Liver (tissue), 9 donors: Measurements from ENCODE around the gene DOCK1. TPM values are rescaled to one million over a fixed set of nuclear protein-coding genes. Genes with fewer than 3 reads are reported as not detected.

ENCODE experiments used
- DNase-seq: peaks from one replicate; pipeline ENCODE4 v3.0.0-alpha.2; 2017; ENCODE audit warnings: low spot score
- H3K27ac ChIP-seq, 2 donors: one replicate each; pipeline ENCODE4 v1.7.0; 2013; ENCODE audit warnings: inconsistent platforms in 2 of 2, low read length in 2 of 2, control low read depth in 1 of 2, low read depth in 1 of 2, mild to moderate bottlenecking in 1 of 2
- H3K27me3 ChIP-seq, 4 donors: one replicate each; pipeline versions ENCODE4 v1.6.1 to v1.7.0; 2013; ENCODE audit warnings: low read length in 3 of 4, inconsistent platforms in 1 of 4, mild to moderate bottlenecking in 1 of 4, moderate library complexity in 1 of 4; ENCODE audit not compliant: control insufficient read depth in 4 of 4, insufficient read depth in 4 of 4
- H3K36me3 ChIP-seq, 4 donors: one replicate each; pipeline versions ENCODE4 v1.6.1 to v1.7.0; 2013; ENCODE audit warnings: low read length in 3 of 4, mild to moderate bottlenecking in 3 of 4, low read depth in 1 of 4, moderate library complexity in 1 of 4; ENCODE audit not compliant: control insufficient read depth in 4 of 4, insufficient read depth in 3 of 4
- H3K4me1 ChIP-seq, 4 donors: one replicate each; pipeline versions ENCODE4 v1.6.1 to v1.7.0; 2013; ENCODE audit warnings: low read length in 3 of 4, mild to moderate bottlenecking in 3 of 4, moderate library complexity in 1 of 4; ENCODE audit not compliant: control insufficient read depth in 4 of 4, insufficient read depth in 4 of 4
- H3K4me3 ChIP-seq, 3 donors: one replicate each; pipeline versions ENCODE4 v1.6.1 to v1.7.0; 2013; ENCODE audit warnings: low read length in 3 of 3, control low read depth in 1 of 3, low read depth in 1 of 3, mild to moderate bottlenecking in 1 of 3
- H3K9ac ChIP-seq, 2 donors: one replicate each; pipeline ENCODE4 v1.7.0; 2013; ENCODE audit warnings: low read length in 2 of 2, mild to moderate bottlenecking in 2 of 2, moderate library complexity in 2 of 2, control low read depth in 1 of 2, low read depth in 1 of 2
- H3K9me3 ChIP-seq, 4 donors: one replicate each; pipeline versions ENCODE4 v1.6.1 to v1.7.0; 2013; ENCODE audit warnings: low read length in 3 of 4; ENCODE audit not compliant: control insufficient read depth in 4 of 4
- EGR1 ChIP-seq, 2 donors: IDR thresholded peaks; 2 replicates each; pipeline ENCODE4 v1.6.1; 2016 to 2018; ENCODE audit warnings: antibody characterized with exemption in 2 of 2, low read depth in 2 of 2
- FOXA1 ChIP-seq: IDR thresholded peaks from 2 replicates; pipeline ENCODE4 v1.6.1; 2016; ENCODE audit warnings: antibody characterized with exemption
- FOXA2 ChIP-seq: IDR thresholded peaks from 2 replicates; pipeline ENCODE4 v1.6.1; 2016; ENCODE audit warnings: antibody characterized with exemption
- GABPA ChIP-seq, 2 donors: IDR thresholded peaks in 1 of 2; conservative IDR thresholded peaks in 1 of 2; 2 replicates each; pipeline ENCODE4 v1.6.1; 2016; ENCODE audit warnings: antibody characterized with exemption in 2 of 2, mild to moderate bottlenecking in 1 of 2, moderate library complexity in 1 of 2
- HNF4A ChIP-seq, 2 donors: conservative IDR thresholded peaks; 2 replicates each; pipeline ENCODE4 v1.6.1; 2016; ENCODE audit warnings: antibody characterized with exemption in 2 of 2, mild to moderate bottlenecking in 2 of 2
- HNF4G ChIP-seq: IDR thresholded peaks from 2 replicates; pipeline ENCODE4 v1.6.1; 2016; ENCODE audit warnings: antibody characterized with exemption
- JUND ChIP-seq, 2 donors: IDR thresholded peaks; 2 replicates each; pipeline ENCODE4 v1.6.1; 2016; ENCODE audit warnings: antibody characterized with exemption in 2 of 2
- NR2F2 ChIP-seq: IDR thresholded peaks from 2 replicates; pipeline ENCODE4 v1.6.1; 2016; ENCODE audit warnings: antibody characterized with exemption
- RAD21 ChIP-seq, 2 donors: IDR thresholded peaks; 2 replicates each; pipeline ENCODE4 v1.6.1; 2016; ENCODE audit warnings: antibody characterized with exemption in 2 of 2, mild to moderate bottlenecking in 2 of 2
- RXRA ChIP-seq, 2 donors: IDR thresholded peaks; 2 replicates each; pipeline ENCODE4 v1.6.1; 2017 to 2018; ENCODE audit warnings: antibody characterized with exemption in 2 of 2, mild to moderate bottlenecking in 1 of 2
- SP1 ChIP-seq: IDR thresholded peaks from 2 replicates; pipeline ENCODE4 v1.6.1; 2018; ENCODE audit warnings: antibody characterized with exemption, mild to moderate bottlenecking
- TAF1 ChIP-seq: conservative IDR thresholded peaks from 2 replicates; pipeline ENCODE4 v1.6.1; 2016; ENCODE audit warnings: antibody characterized with exemption, mild to moderate bottlenecking
- YY1 ChIP-seq: IDR thresholded peaks from 2 replicates; pipeline ENCODE4 v1.6.1; 2016; ENCODE audit warnings: antibody characterized with exemption, mild to moderate bottlenecking
- WGBS: extraction: QIAGEN DNeasy Blood & Tissue Kit; methylation state at CpG from one replicate; pipeline ENCODE4 v1.1.7; 2013; 5-methylcytosine and 5-hydroxymethylcytosine counted together
- polyA plus RNA-seq, 2 donors: library from polyadenylated mRNA; stranded (reverse) in 1 of 2; unstranded in 1 of 2; fragments of 200-250 nt in 1 of 2; fragments of >200 nt in 1 of 2; fragmentation: Nextera tagmentation in 1 of 2; extraction: Ambion mirVana in 1 of 2; gene quantifications; one replicate each; pipeline versions ENCODE4 v1.2.1 to v1.2.3, GENCODE V29; 2013 to 2015
- total RNA-seq, 2 donors: library from RNA; depleted of rRNA; stranded (reverse); fragments of >200 nt; gene quantifications; one replicate each; pipeline ENCODE4 v1.2.3, GENCODE V29; 2014
- TF ChIP-seq, protein P1 (sequence below): IDR thresholded peaks from 2 replicates; pipeline ENCODE4 v1.6.1; 2016; ENCODE audit warnings: antibody characterized with exemption
- TF ChIP-seq, protein P2 (sequence below): IDR thresholded peaks from 2 replicates; pipeline ENCODE4 v1.6.1; 2016; ENCODE audit warnings: antibody characterized with exemption, mild to moderate bottlenecking
- TF ChIP-seq, protein P3 (sequence below): IDR thresholded peaks from 2 replicates; pipeline ENCODE4 v1.6.1; 2016; ENCODE audit warnings: antibody characterized with exemption
- TF ChIP-seq, protein P4 (sequence below): fragments of 150-350 bp; IDR thresholded peaks from 2 replicates; pipeline ENCODE4 v1.5.1; 2017; ENCODE audit warnings: improper control_type of control experiment, low read depth, low read length; ENCODE audit not compliant: missing input control
- TF ChIP-seq, protein P5 (sequence below): IDR thresholded peaks from 2 replicates; pipeline ENCODE4 v1.6.1; 2016; ENCODE audit warnings: antibody characterized with exemption
- donor health status: healthy.
- donor health status: healthy.
- donor health status: healthy.
- donor health status: healthy.
- donor health status: healthy.

Gene DOCK1
- total and polyA plus RNA-seq, 4 donors, result 3.8 to 28.8 (median 9.1) TPM

DNA sequence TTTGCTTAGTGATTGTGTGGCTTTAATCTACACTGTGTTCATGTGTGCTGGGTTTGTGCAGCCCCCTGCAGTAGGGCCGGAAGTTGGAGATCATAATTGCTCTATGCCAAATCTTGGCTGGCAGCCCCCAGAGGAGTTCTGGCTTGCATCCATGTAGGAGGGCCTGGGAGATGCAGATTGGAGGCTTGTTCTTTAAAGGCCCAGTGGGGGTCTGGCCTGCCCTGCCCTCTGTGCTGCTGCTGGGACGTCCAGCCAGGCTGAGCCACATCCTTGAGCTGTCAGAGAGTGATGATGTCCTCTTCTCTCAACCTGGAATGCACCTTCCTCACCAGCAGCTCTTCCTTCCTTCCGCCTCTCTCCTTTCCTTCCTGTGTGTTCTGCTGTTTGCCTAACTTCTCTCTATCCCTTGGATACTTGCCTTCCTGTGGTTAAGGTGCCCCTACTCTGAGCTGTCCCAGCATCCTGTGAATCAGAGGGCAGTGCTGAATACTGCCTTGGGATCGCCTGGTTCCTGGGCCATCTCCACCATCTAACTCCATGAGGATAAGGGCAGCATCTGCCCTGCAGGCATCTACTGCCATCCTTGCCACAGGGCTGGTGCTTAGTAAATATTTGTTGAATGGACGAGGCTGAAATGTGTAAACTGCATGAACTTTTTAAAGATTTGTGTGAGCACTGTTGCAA, 30.2 kb downstream of the DOCK1 start:
- no peaks in the 10 kb centered on the region for H3K9me3 ChIP-seq
- DNase-seq, result no peak
- H3K27me3 ChIP-seq, result no peaks in the 10 kb centered on the region
- no peaks in the 10 kb centered on the region for H3K36me3 ChIP-seq
- peaks cover 4 to 26% (median 24%) of the 10 kb centered on the region in 4 donors for H3K4me1 ChIP-seq
- WGBS, result 60% methylated on average over 5 of the region's 5 CpGs
- H3K27ac ChIP-seq, result no peak overlapping the region
- TF ChIP-seq, protein P1, sequence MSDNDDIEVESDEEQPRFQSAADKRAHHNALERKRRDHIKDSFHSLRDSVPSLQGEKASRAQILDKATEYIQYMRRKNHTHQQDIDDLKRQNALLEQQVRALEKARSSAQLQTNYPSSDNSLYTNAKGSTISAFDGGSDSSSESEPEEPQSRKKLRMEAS, result no peak
- TF ChIP-seq RXRA (IDR thresholded peaks at IDR 0.05), result peak in 1 of 2 donors; percentile 61
- TF ChIP-seq, protein P2, sequence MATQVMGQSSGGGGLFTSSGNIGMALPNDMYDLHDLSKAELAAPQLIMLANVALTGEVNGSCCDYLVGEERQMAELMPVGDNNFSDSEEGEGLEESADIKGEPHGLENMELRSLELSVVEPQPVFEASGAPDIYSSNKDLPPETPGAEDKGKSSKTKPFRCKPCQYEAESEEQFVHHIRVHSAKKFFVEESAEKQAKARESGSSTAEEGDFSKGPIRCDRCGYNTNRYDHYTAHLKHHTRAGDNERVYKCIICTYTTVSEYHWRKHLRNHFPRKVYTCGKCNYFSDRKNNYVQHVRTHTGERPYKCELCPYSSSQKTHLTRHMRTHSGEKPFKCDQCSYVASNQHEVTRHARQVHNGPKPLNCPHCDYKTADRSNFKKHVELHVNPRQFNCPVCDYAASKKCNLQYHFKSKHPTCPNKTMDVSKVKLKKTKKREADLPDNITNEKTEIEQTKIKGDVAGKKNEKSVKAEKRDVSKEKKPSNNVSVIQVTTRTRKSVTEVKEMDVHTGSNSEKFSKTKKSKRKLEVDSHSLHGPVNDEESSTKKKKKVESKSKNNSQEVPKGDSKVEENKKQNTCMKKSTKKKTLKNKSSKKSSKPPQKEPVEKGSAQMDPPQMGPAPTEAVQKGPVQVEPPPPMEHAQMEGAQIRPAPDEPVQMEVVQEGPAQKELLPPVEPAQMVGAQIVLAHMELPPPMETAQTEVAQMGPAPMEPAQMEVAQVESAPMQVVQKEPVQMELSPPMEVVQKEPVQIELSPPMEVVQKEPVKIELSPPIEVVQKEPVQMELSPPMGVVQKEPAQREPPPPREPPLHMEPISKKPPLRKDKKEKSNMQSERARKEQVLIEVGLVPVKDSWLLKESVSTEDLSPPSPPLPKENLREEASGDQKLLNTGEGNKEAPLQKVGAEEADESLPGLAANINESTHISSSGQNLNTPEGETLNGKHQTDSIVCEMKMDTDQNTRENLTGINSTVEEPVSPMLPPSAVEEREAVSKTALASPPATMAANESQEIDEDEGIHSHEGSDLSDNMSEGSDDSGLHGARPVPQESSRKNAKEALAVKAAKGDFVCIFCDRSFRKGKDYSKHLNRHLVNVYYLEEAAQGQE, result no peak
- no peak for TF ChIP-seq GABPA (IDR thresholded peaks at IDR 0.05 in 1 of 2, conservative IDR thresholded peaks at IDR 0.05 in 1 of 2)
- peak in 1 of 2 donors; percentile 29 for TF ChIP-seq HNF4A (conservative IDR thresholded peaks at IDR 0.05)
- H3K9ac ChIP-seq, result no peak overlapping the region
- H3K4me3 ChIP-seq, result no peak overlapping the region

DNA sequence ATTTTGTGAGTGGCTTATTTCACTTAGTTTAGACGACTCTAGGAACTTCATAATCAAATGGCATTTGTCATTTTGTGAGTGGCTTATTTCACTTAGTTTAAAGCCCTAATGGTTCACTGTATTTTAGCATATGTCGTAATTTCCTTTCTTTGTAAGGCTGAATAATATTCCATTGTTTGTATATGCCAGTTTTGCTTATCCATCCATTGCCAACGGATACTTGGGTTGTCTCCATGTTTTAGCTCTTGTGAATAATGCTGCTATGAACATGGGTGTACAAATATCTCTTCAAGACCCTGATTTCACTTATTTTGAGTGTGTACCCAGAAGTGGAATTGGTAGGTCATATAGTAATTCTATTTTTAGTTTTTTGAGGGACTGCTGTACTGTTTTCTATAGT, 31.8 kb downstream of the DOCK1 start:
- Histone ChIP-seq H3K9ac (no peak overlapping the region), H3K27ac (no peak overlapping the region), H3K4me3 (no peak overlapping the region), H3K9me3 (no peaks in the 10 kb centered on the region), H3K36me3 (no peaks in the 10 kb centered on the region), H3K27me3 (no peaks in the 10 kb centered on the region), H3K4me1 (peaks cover 0 to 13% (median 10%) of the 10 kb centered on the region in 4 donors)
- TF ChIP-seq, protein P3, sequence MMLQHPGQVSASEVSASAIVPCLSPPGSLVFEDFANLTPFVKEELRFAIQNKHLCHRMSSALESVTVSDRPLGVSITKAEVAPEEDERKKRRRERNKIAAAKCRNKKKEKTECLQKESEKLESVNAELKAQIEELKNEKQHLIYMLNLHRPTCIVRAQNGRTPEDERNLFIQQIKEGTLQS, result no peak
- TF ChIP-seq HNF4G (no peak), RXRA (IDR thresholded peaks at IDR 0.05) (no peak), GABPA (IDR thresholded peaks at IDR 0.05 in 1 of 2, conservative IDR thresholded peaks at IDR 0.05 in 1 of 2) (no peak), EGR1 (IDR thresholded peaks at IDR 0.05; ENCODE audit: low read depth in 2 of 2) (no peak), SP1 (no peak), HNF4A (conservative IDR thresholded peaks at IDR 0.05) (no peak), FOXA2 (no peak), NR2F2 (no peak), TAF1 (no peak), JUND (IDR thresholded peaks at IDR 0.05) (no peak), YY1 (no peak), FOXA1 (no peak), RAD21 (IDR thresholded peaks at IDR 0.05) (no peak)
- TF ChIP-seq, protein P2, result no peak
- TF ChIP-seq, protein P4, sequence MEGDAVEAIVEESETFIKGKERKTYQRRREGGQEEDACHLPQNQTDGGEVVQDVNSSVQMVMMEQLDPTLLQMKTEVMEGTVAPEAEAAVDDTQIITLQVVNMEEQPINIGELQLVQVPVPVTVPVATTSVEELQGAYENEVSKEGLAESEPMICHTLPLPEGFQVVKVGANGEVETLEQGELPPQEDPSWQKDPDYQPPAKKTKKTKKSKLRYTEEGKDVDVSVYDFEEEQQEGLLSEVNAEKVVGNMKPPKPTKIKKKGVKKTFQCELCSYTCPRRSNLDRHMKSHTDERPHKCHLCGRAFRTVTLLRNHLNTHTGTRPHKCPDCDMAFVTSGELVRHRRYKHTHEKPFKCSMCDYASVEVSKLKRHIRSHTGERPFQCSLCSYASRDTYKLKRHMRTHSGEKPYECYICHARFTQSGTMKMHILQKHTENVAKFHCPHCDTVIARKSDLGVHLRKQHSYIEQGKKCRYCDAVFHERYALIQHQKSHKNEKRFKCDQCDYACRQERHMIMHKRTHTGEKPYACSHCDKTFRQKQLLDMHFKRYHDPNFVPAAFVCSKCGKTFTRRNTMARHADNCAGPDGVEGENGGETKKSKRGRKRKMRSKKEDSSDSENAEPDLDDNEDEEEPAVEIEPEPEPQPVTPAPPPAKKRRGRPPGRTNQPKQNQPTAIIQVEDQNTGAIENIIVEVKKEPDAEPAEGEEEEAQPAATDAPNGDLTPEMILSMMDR, result no peak
- TF ChIP-seq, protein P1, result no peak
- TF ChIP-seq, protein P5, sequence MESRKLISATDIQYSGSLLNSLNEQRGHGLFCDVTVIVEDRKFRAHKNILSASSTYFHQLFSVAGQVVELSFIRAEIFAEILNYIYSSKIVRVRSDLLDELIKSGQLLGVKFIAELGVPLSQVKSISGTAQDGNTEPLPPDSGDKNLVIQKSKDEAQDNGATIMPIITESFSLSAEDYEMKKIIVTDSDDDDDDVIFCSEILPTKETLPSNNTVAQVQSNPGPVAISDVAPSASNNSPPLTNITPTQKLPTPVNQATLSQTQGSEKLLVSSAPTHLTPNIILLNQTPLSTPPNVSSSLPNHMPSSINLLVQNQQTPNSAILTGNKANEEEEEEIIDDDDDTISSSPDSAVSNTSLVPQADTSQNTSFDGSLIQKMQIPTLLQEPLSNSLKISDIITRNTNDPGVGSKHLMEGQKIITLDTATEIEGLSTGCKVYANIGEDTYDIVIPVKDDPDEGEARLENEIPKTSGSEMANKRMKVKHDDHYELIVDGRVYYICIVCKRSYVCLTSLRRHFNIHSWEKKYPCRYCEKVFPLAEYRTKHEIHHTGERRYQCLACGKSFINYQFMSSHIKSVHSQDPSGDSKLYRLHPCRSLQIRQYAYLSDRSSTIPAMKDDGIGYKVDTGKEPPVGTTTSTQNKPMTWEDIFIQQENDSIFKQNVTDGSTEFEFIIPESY, result no peak
- 94% methylated on average over 3 of the region's 3 CpGs for WGBS
- DNase-seq, result no peak
